GM21786 (cell line): ENCODE data around the gene PHACTR2.
"Not testable (repeated sequence)": the region's sequence is repeated elsewhere in the genome, so short reads cannot be mapped to it uniquely, and the experiment has no call there.

ENCODE experiments used
- ATAC-seq: cut with Tn5 transposase; IDR thresholded peaks from one replicate; pipeline ENCODE4 v1.9.1; 2021; ENCODE audit not compliant: unreplicated experiment

The PHACTR2 gene

GRCh38 chr6:143677891-143678791 lies at the start of gene PHACTR2:
PHACTR2 (plus strand) TSS chr6:143677965; CDS start chr6:143678164, 199 bp downstream.
- no peak for ATAC-seq

- no peak for ATAC-seq
These were observed 48.4 kb upstream of the PHACTR2 start for GRCh38 chr6:143629104-143630080.

GRCh38 chr6:143631196-143631595 lies 46.6 kb upstream of the PHACTR2 start:
- not testable (repeated sequence) for ATAC-seq

GRCh38 chr6:143632894-143633293 lies 44.9 kb upstream of the PHACTR2 start:
- ATAC-seq = no peak

GRCh38 chr6:143634486-143634885 lies 43.3 kb upstream of the PHACTR2 start:
- no peak for ATAC-seq

- no peak for ATAC-seq
These were observed 40.1 kb upstream of the PHACTR2 start for GRCh38 chr6:143637691-143638090.

GRCh38 chr6:143642403-143642802 lies 35.4 kb upstream of the PHACTR2 start:
- ATAC-seq = no peak

GRCh38 chr6:143647191-143647590 lies 30.6 kb upstream of the PHACTR2 start:
- ATAC-seq = no peak

GRCh38 chr6:143647732-143648131 lies 30.0 kb upstream of the PHACTR2 start:
- ATAC-seq = no peak

GRCh38 chr6:143649319-143649718 lies 28.4 kb upstream of the PHACTR2 start:
- ATAC-seq = not testable (repeated sequence)

- ATAC-seq = not testable (repeated sequence)
These were observed 26.4 kb upstream of the PHACTR2 start for GRCh38 chr6:143651328-143651727.

GRCh38 chr6:143652841-143653331 lies 24.9 kb upstream of the PHACTR2 start:
- ATAC-seq = no peak

- ATAC-seq = no peak
These were observed 22.2 kb upstream of the PHACTR2 start for GRCh38 chr6:143655541-143655940.

GRCh38 chr6:143656026-143656425 lies 21.7 kb upstream of the PHACTR2 start:
- ATAC-seq = no peak

- ATAC-seq = no peak
These were observed 20.0 kb upstream of the PHACTR2 start for GRCh38 chr6:143657809-143658208.

- not testable (repeated sequence) for ATAC-seq
These were observed 17.6 kb upstream of the PHACTR2 start for GRCh38 chr6:143660170-143660569.

- no peak for ATAC-seq
These were observed 13.6 kb upstream of the PHACTR2 start for GRCh38 chr6:143664171-143664570.

GRCh38 chr6:143666007-143666406 lies 11.8 kb upstream of the PHACTR2 start:
- ATAC-seq = not testable (repeated sequence)

- not testable (repeated sequence) for ATAC-seq
These were observed 8.3 kb upstream of the PHACTR2 start for GRCh38 chr6:143669483-143669882.

- no peak for ATAC-seq
These were observed 4.1 kb upstream of the PHACTR2 start for GRCh38 chr6:143673669-143674068.
